HEK293T (cell line): ENCODE results near the gene RPH3AL.
"Not testable (repeated sequence)": the region's sequence is repeated elsewhere in the genome, so short reads cannot be mapped to it uniquely, and the experiment has no call there.

Experiments
- CTCF ChIA-PET: fragments of 350-600 bp; formaldehyde crosslinking; extraction: SDS; loops from one replicate; lab custom pipeline; 2021; ENCODE audit warnings: antibody characterized with exemption, inconsistent platforms; lab: Yijun Ruan, JAX
- POLR2A ChIA-PET: fragments of 350-600 bp; formaldehyde crosslinking; extraction: SDS; loops from one replicate; lab custom pipeline; 2020; ENCODE audit warnings: antibody characterized with exemption, inconsistent platforms; lab: Yijun Ruan, JAX
- DNase-seq: peaks from one replicate; pipeline ENCODE4 v3.0.0; 2012; ENCODE audit warnings: mixed read lengths; ENCODE audit errors: extremely low spot score
- ARNT ChIP-seq: fragments of 450-650 bp; IDR thresholded peaks from 2 replicates; pipeline ENCODE4 v1.6.1; 2017; ENCODE audit warnings: mild to moderate bottlenecking
- BHLHE40 ChIP-seq: fragments of 450-650 bp; IDR thresholded peaks from 2 replicates; pipeline ENCODE4 v1.6.1; 2016; ENCODE audit warnings: mild to moderate bottlenecking, moderate library complexity, borderline replicate concordance
- CTBP1 ChIP-seq: fragments of 450-650 bp; IDR thresholded peaks from 2 replicates; pipeline ENCODE4 v1.6.1; 2016; ENCODE audit warnings: borderline replicate concordance
- ELF4 ChIP-seq: fragments of 450-650 bp; IDR thresholded peaks from 2 replicates; pipeline ENCODE4 v1.6.1; 2017; ENCODE audit warnings: antibody characterized with exemption
- FOXA1 ChIP-seq: fragments of 450-650 bp; IDR thresholded peaks from 2 replicates; pipeline ENCODE4 v1.6.1; 2016; ENCODE audit warnings: mild to moderate bottlenecking
- FOXK2 ChIP-seq: fragments of 450-650 bp; IDR thresholded peaks from 2 replicates; pipeline ENCODE4 v1.6.1; 2016; ENCODE audit warnings: mild to moderate bottlenecking
- FOXM1 ChIP-seq: fragments of 450-650 bp; IDR thresholded peaks from 2 replicates; pipeline ENCODE4 v1.6.1; 2017; ENCODE audit warnings: mild to moderate bottlenecking, borderline replicate concordance
- HDGF ChIP-seq: fragments of 450-650 bp; IDR thresholded peaks from 2 replicates; pipeline ENCODE4 v1.6.1; 2017; ENCODE audit warnings: antibody characterized with exemption, borderline replicate concordance
- L3MBTL2 ChIP-seq: fragments of 450-650 bp; conservative IDR thresholded peaks from 2 replicates; pipeline ENCODE4 v1.6.1; 2016; ENCODE audit warnings: mild to moderate bottlenecking
- LEF1 ChIP-seq: fragments of 450-650 bp; IDR thresholded peaks from 2 replicates; pipeline ENCODE4 v1.6.1; 2017; ENCODE audit warnings: mild to moderate bottlenecking, borderline replicate concordance
- NFRKB ChIP-seq: fragments of 450-650 bp; IDR thresholded peaks from 2 replicates; pipeline ENCODE4 v1.6.1; 2016; ENCODE audit warnings: mild to moderate bottlenecking, moderate library complexity
- SP1 ChIP-seq: fragments of 450-650 bp; IDR thresholded peaks from 2 replicates; pipeline ENCODE4 v1.6.1; 2017
- SUZ12 ChIP-seq: fragments of 450-650 bp; IDR thresholded peaks from 2 replicates; pipeline ENCODE4 v1.6.1; 2016; ENCODE audit warnings: mild to moderate bottlenecking
- TARDBP ChIP-seq: fragments of 450-650 bp; IDR thresholded peaks from 2 replicates; pipeline ENCODE4 v1.6.1; 2016
- ZNF384 ChIP-seq: fragments of 450-650 bp; IDR thresholded peaks from 2 replicates; pipeline ENCODE4 v1.6.1; 2016
- TF ChIP-seq, protein P1 (sequence below): fragments of 450-650 bp; IDR thresholded peaks from 2 replicates; pipeline ENCODE4 v1.6.1; 2016

The RPH3AL gene

DNA sequence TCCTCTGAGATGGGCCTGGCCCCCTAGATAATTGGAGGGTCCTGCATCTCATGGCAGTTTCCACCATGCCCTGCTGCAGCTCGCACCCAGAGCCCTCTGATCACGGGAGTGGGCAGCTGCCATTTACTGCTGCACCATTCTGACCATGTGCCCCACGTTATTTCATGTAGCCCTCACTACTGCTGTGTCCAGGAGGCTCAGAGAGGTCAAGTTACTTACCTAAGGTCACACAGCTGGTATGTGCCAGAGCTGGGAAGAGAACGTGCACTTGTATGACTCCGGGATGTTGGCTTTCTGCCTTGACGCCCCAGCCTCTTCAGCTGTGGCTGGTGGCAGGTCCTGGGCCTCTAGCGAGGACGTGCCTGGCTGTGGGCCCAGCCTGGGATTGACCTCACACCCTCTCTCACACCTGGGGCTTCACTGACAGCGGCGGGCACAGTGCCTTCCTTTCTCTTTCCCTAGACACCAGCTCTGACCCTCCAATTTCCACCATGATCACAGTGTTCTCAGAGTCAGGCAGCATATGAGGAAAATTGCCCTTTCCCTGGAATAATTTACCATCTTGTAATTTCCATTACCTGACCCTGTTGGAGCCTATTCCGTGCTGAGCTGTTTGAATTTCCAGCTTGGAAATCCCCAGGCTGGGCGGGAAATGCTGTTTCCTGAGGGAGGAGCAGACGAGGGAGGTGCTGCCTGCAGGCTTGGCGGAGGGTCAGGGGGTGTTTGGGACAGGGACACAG, 152.6 kb downstream of the RPH3AL start:
- no peak for DNase-seq
- no peak for TF ChIP-seq ARNT
- TF ChIP-seq LEF1 = no peak
- TF ChIP-seq FOXA1 = no peak
- TF ChIP-seq ELF4 = no peak
- no peak for TF ChIP-seq FOXM1
- CTCF ChIA-PET = no interaction called here
- POLR2A ChIA-PET = no interaction called here

DNA sequence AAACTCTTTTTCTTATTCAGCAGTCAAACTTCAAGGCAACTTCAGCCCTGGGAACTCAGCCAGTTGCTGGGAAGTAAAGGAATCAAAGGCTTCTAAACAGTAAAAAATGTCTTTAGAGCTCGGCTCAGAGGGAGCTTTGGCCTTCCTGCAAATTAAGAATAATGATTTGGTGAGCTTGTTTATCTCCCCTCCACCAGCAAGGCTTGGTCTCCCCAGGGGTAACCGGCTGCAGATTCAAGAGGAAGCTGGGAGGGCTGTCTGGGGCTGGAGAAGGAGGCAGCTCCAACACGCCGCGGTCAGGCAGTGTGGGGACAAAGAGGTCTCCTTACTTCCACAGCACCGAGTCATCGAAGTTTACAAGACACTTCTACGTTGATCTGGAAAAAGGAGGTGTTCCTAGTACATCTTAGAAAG, 153.4 kb downstream of the RPH3AL start:
- DNase-seq = no peak
- TF ChIP-seq ELF4 (no peak), SUZ12 (no peak), CTBP1 (no peak), ARNT (no peak), LEF1 (no peak), HDGF (no peak), TARDBP (no peak), FOXM1 (no peak), FOXA1 (no peak), FOXK2 (no peak)
- TF ChIP-seq, protein P1, sequence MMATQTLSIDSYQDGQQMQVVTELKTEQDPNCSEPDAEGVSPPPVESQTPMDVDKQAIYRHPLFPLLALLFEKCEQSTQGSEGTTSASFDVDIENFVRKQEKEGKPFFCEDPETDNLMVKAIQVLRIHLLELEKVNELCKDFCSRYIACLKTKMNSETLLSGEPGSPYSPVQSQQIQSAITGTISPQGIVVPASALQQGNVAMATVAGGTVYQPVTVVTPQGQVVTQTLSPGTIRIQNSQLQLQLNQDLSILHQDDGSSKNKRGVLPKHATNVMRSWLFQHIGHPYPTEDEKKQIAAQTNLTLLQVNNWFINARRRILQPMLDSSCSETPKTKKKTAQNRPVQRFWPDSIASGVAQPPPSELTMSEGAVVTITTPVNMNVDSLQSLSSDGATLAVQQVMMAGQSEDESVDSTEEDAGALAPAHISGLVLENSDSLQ = no peak
- ChIA-PET CTCF (no interaction called here), POLR2A (no interaction called here)

DNA sequence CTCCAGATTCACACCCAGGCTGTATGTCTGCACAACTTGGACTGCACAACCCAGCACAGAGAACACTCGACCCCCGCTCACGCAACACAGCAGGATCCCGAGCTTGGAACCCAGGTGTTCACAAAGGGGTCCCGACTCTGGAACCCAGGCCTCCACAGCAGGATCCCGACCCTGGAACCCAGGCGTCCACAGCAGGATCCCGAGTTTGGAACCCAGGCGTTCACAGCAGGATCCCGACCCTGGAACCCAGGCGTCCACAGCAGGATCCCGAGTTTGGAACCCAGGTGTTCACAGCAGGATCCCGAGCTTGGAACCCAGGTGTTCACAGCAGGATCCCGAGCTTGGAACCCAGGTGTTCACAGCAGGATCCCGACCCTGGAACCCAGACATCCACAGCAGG, 154.4 kb downstream of the RPH3AL start:
- POLR2A ChIA-PET = interaction anchor here (0.6 kb wide), 1 partner anchor 48 kb away, joined by 4 read pairs; no protein-coding TSS in a partner anchor
- CTCF ChIA-PET, DNase-seq: not testable (repeated sequence)

DNA sequence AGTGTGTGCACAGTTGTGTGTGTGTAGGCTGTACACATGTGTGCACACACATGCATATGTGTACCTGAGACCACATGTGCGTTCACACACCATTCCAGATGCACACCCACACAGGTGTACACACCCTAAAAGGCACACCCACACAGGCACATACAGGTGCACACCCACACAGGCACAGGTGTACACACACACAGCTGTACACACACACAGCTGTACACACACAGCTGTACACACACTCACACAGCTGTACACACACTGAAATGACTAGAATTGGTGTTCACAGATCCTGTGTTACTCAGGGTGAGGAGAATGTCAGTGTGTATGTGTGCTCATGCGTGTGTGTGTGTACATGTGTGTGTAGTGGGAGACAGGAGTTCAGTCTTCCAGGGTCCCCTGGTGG, 155.3 kb downstream of the RPH3AL start:
- TF ChIP-seq FOXA1 (no peak), L3MBTL2 (no peak), FOXK2 (no peak), NFRKB (no peak), SUZ12 (no peak), FOXM1 (no peak), SP1 (no peak), BHLHE40 (no peak), LEF1 (no peak), ARNT (no peak)

DNA sequence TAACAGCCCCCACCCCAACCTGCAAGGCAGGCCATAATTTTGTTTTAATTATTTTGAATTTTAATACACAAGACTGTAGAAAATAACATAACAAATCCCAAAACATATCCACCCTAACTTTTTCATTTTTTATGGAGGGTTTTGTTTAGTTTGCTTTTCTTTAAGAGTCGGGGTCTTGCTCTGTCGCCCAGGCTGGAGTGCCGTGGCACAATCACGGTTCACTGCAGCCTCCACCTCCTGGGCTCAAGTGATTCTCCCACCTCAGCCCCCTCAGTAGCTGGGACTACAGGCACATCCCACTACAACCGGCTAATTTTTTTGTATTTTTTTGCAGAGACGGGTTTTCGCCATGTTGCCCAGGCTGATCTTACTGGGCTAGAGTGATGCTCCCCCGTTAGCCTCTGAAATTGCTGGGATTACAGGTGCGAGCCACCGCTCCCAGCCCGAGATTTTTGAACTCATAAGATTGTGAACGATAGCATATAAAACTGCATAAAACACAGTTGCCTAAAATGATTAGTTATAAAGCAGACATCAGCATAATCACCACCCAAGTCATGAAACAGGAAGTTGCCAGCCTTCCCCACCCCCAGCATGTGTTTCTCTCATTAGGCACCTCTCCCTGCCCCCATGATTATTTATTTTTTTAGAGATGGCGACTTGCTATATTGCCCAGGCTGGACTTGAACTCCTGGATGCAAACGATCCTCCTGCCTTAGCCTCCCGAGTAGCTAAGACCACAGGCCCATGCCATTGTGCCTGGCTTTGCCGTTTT, 157.6 kb downstream of the RPH3AL start:
- ChIA-PET POLR2A (no interaction called here), CTCF (no interaction called here)

More for the DNA sequence above, 155.3 kb downstream of the RPH3AL start:
- DNase-seq = no peak
- POLR2A ChIA-PET = no interaction called here
- CTCF ChIA-PET = no interaction called here

DNA sequence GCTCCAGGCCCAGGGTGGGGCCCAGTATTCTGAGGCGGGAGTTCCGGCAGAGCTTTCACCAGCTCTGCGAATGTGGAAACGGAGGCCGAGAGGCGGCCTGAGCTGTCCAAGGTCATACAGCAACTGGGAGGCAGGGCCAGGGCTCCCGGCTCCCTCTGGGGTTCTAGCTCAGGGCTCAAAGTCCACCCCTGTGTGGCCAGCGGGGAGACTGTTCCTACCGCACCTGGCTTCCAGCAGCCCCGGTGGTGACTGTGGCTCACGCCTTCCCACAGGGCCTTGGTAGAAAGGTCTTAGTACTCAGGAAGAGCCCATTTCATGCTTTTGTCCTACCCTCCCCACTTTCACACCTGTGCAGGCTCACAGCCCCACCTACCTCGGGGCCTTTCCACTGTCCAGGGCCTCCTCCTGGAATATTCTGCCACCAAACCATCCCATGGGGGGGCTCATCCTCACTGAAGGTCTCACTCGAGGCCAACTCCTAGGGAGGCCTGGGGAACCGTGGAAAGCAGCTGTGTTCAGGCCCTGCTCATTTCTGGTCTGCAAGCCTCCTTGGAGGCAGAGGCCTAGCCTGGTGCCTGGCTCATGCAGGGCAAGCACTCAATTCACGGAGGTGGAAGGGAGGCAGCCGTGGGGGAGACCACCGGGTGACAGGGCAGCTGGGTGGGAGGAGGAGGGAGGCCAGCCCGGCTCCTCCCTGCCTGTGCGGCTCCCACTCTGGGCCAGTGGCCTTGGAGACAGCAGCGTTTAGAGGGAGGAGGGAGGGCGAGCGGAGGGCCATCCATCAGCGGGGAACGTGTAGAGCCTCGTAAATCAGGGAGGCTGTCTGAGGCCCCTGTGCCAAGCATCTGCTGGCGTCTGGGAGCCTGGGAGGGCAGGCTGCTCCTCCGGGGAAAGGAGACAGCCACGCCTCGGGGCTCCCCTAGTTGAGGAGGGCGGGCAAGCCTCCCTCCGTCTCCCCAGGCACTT, 158.5 kb downstream of the RPH3AL start:
- TF ChIP-seq ARNT (no peak), FOXM1 (no peak), SP1 (no peak), NFRKB (no peak)
- TF ChIP-seq, protein P1 = peak; percentile 81
- ChIA-PET CTCF (no interaction called here), POLR2A (no interaction called here)

More for the DNA sequence above, 157.6 kb downstream of the RPH3AL start:
- TF ChIP-seq HDGF (no peak), ARNT (no peak), TARDBP (no peak), ELF4 (no peak), BHLHE40 (no peak), FOXM1 (no peak), LEF1 (no peak), L3MBTL2 (no peak), NFRKB (no peak), ZNF384 (no peak), SP1 (no peak)
- TF ChIP-seq, protein P1 = no peak
- DNase-seq = no peak

More for the DNA sequence above, 158.5 kb downstream of the RPH3AL start:
- DNase-seq = no peak
